Measurements from ENCODE around the gene SLCO2A1.

Gene SLCO2A1

GRCh38 chr3:134008630-134009156, 21.0 kb downstream of the SLCO2A1 start:
- peak; percentile 93 for ATAC-seq
- TF ChIP-seq ZFP3 (CRISPR knock-in tag; IDR thresholded peaks at IDR 0.05), result peak; percentile 60; the same call in 1 of the 2 replicates
- TF ChIP-seq TCF4 (CRISPR knock-in tag; IDR thresholded peaks at IDR 0.05; ENCODE audit: borderline replicate concordance), result no peak
- no peak for TF ChIP-seq CSRNP3 (CRISPR knock-in tag; IDR thresholded peaks at IDR 0.05)
- no peak for TF ChIP-seq ZFP30 (CRISPR knock-in tag; IDR thresholded peaks at IDR 0.05)
- no peak for TF ChIP-seq ZNF565 (CRISPR knock-in tag; conservative IDR thresholded peaks at IDR 0.05; ENCODE audit: low read depth)
- TF ChIP-seq POU6F1 (CRISPR knock-in tag; IDR thresholded peaks at IDR 0.05; ENCODE audit: borderline replicate concordance, low read depth), result no peak; the same call in 1 of the 2 replicates
- no peak for TF ChIP-seq TSHZ2 (CRISPR knock-in tag; IDR thresholded peaks at IDR 0.05)
- TF ChIP-seq ISL1 (CRISPR knock-in tag; IDR thresholded peaks at IDR 0.05), result peak; percentile 79
- no peak; the same call in 1 of the 2 replicates for TF ChIP-seq TOX (CRISPR knock-in tag; IDR thresholded peaks at IDR 0.05; ENCODE audit: borderline replicate concordance)
- no peak for TF ChIP-seq ESRRG (CRISPR knock-in tag; IDR thresholded peaks at IDR 0.05)
- TF ChIP-seq PATZ1 (CRISPR knock-in tag; IDR thresholded peaks at IDR 0.05; ENCODE audit: borderline replicate concordance), result 0 out of 2 replicates have a peak, but pooled peaks have one; percentile 30
- TF ChIP-seq SNAI2 (CRISPR knock-in tag; IDR thresholded peaks at IDR 0.05), result no peak
- no peak for TF ChIP-seq GLIS3 (CRISPR knock-in tag; IDR thresholded peaks at IDR 0.05)
- no peak for TF ChIP-seq ZC3H10 (CRISPR knock-in tag; IDR thresholded peaks at IDR 0.05)
- TF ChIP-seq ZNF70 (CRISPR knock-in tag; IDR thresholded peaks at IDR 0.05), result no peak
- TF ChIP-seq BACH2 (CRISPR knock-in tag; IDR thresholded peaks at IDR 0.05; ENCODE audit: borderline replicate concordance), result no peak

GRCh38 chr3:134007819-134008218, 21.9 kb downstream of the SLCO2A1 start:
- no peak for TF ChIP-seq ZFP30 (CRISPR knock-in tag; IDR thresholded peaks at IDR 0.05)
- no peak for TF ChIP-seq ZNF8 (CRISPR knock-in tag; IDR thresholded peaks at IDR 0.05)
- no peak; the same call in 2 of the 3 replicates for ATAC-seq

- no peak for ATAC-seq
- no peak for TF ChIP-seq SNAI2 (CRISPR knock-in tag; IDR thresholded peaks at IDR 0.05)
These were observed 24.9 kb downstream of the SLCO2A1 start for GRCh38 chr3:134004841-134005240.

GRCh38 chr3:134003066-134003465, 26.7 kb downstream of the SLCO2A1 start:
- ATAC-seq, result no peak

More at GRCh38 chr3:134003066-134003465, 26.7 kb downstream of the SLCO2A1 start:
- no peak for TF ChIP-seq BACH2 (CRISPR knock-in tag; IDR thresholded peaks at IDR 0.05; ENCODE audit: borderline replicate concordance)
- no peak for TF ChIP-seq ISL1 (CRISPR knock-in tag; IDR thresholded peaks at IDR 0.05)
- TF ChIP-seq CSDC2 (CRISPR knock-in tag; IDR thresholded peaks at IDR 0.05), result no peak
- TF ChIP-seq ZC3H10 (CRISPR knock-in tag; IDR thresholded peaks at IDR 0.05), result no peak
- TF ChIP-seq TCF4 (CRISPR knock-in tag; IDR thresholded peaks at IDR 0.05; ENCODE audit: borderline replicate concordance), result no peak
- no peak for TF ChIP-seq ZNF70 (CRISPR knock-in tag; IDR thresholded peaks at IDR 0.05)
- no peak for TF ChIP-seq ZFP3 (CRISPR knock-in tag; IDR thresholded peaks at IDR 0.05)
- TF ChIP-seq ARNTL (CRISPR knock-in tag; IDR thresholded peaks at IDR 0.05; ENCODE audit: borderline replicate concordance, low read depth), result no peak
- no peak for TF ChIP-seq ZFP30 (CRISPR knock-in tag; IDR thresholded peaks at IDR 0.05)
- no peak for TF ChIP-seq CREB5 (CRISPR knock-in tag; IDR thresholded peaks at IDR 0.05; ENCODE audit: low read depth)
- no peak for TF ChIP-seq GLIS3 (CRISPR knock-in tag; IDR thresholded peaks at IDR 0.05)
- TF ChIP-seq RARB (CRISPR knock-in tag; IDR thresholded peaks at IDR 0.05), result no peak
- TF ChIP-seq SNAI2 (CRISPR knock-in tag; IDR thresholded peaks at IDR 0.05), result no peak
- TF ChIP-seq POU6F1 (CRISPR knock-in tag; IDR thresholded peaks at IDR 0.05; ENCODE audit: borderline replicate concordance, low read depth), result no peak
- TF ChIP-seq CSRNP3 (CRISPR knock-in tag; IDR thresholded peaks at IDR 0.05), result no peak
